ENCODE measurements around the gene RASSF3.
A peak's percentile ranks its signal among the peaks of the same experiment; 100 is the strongest.
"Not testable (repeated sequence)": the region's sequence is repeated elsewhere in the genome, so short reads cannot be mapped to it uniquely, and the experiment has no call there.

The RASSF3 gene

DNA sequence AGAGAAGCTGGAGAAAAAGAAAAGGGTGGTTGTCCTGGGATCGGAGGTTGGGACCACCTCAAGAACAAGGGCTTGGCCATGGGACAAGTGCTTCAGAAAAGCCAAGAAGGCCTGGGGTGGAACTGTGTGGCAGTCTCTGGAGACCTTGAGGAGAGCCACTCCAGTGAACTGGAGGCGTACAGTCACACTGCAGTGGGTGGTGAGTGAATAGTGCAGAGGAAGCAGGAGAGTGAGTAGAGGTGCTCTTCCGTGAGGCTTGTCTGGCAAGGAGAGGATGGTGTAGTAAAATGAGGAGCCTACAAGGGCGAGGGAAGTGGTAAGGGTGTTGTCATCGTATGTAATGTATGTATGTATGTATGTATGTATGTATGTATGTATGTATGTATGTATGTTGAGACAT lies 20.9 kb downstream of the RASSF3 start:
- no peak for FAIRE-seq
- no peak for DNase-seq (ENCODE audit: extremely low spot score, insufficient read length, low read depth)

- no peak for FAIRE-seq
- DNase-seq (ENCODE audit: extremely low spot score, insufficient read length, low read depth) = no peak
Observed at GRCh38 chr12:64633011-64633939, 23.0 kb downstream of the RASSF3 start.

DNA sequence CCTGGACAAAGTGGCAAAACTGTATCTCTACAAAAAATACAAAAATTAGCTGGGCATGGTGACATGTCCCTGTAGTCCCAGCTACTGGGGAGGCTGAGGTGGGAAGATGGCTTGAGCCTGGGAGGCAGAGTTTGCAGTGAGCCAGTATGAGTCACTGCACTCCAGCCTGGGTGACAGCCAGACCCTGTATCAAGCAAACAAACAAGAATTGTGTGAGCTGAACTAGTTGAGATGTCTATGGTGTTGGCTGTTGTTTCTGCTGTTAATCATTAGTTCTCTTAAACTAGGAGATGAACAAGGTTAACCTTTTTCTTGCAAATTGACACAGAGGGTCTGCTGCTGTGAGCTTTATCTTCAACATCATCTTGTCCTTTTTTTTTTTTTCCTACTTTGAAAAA lies 23.6 kb downstream of the RASSF3 start:
- DNase-seq (ENCODE audit: extremely low spot score, insufficient read length, low read depth) = no peak
- FAIRE-seq = no peak

DNA sequence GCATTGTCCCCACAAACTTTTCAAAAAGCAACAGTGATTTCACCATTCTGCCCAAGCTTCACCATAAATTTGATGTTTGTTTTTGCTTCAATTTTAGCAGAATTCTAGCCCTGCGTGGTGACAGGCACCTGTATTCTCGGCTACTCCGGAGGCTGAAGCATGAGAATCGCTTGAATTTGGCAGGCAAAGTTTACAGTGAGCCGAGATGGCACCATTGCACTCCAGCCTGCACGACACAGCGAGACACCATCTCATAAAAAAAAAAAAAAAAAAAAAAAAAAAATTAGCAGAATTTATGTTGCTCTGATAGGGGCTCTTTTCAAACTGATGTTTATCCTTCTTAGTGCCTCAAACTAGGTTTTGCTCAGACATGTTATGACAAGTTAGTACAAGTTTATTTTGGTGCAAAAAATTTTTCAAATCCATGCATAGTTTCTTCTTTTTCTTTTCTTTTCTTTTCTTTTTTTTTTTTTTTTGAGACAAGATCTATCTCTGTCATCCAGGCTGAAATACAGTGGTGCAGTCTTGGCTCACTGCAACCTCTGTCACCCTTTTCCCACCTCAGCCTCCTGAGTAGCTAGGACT lies 24.3 kb downstream of the RASSF3 start:
- no peak for DNase-seq (ENCODE audit: extremely low spot score, insufficient read length, low read depth)
- no peak for FAIRE-seq

GRCh38 chr12:64635356-64635998 lies 25.2 kb downstream of the RASSF3 start:
- FAIRE-seq = no peak
- DNase-seq (ENCODE audit: extremely low spot score, insufficient read length, low read depth) = no peak

GRCh38 chr12:64636856-64637255 lies 26.6 kb downstream of the RASSF3 start:
- DNase-seq (ENCODE audit: extremely low spot score, insufficient read length, low read depth) (no peak), FAIRE-seq (no peak)

GRCh38 chr12:64639466-64639865 lies 29.2 kb downstream of the RASSF3 start:
- DNase-seq (ENCODE audit: extremely low spot score, insufficient read length, low read depth) = no peak
- no peak for FAIRE-seq

DNA sequence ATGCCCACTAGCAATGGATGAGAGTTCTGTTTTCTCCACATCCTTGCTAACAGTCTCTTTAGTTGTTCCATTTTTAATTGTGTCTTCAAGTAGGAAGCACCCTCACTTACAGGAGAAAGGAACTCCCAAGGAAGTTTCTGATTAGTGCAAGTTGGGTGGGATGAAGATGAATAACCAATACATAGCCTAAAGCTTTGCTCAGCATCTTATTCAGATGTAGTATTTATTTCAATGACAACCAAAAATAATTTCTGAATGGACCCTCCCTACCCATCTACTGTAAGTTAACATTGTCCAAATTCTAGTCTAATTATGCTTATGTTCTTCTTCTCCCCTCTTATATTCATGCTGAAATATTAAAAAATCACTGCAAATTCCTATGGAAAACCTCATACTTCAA lies 36.0 kb downstream of the RASSF3 start:
- DNase-seq (ENCODE audit: extremely low spot score, insufficient read length, low read depth) = no peak

DNA sequence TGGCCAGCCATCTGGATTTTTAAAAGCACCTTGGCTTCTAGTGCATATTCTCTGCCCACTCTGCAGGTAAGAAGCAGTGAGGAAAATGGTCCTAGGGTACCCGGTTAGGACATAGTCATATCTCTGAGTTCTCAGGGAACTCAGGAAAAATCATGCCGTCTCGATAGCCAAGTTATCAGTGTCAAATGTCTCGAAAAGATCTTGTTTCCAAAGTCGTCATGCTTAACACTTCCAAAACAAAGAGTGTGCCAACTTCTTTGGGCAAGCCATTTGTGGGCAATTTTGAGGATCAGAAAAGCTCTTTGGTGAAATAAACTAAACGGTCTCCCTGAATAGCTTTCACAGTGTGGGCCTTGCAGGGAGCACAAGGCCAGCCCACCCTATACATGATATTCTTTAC lies 39.2 kb downstream of the RASSF3 start:
- DNase-seq (ENCODE audit: extremely low spot score, insufficient read length, low read depth) = no peak
- FAIRE-seq = no peak

More for the DNA sequence above, 36.0 kb downstream of the RASSF3 start:
- FAIRE-seq = no peak

- FAIRE-seq (no peak), DNase-seq (ENCODE audit: extremely low spot score, insufficient read length, low read depth) (no peak)
Observed at GRCh38 chr12:64650762-64651161, 40.5 kb downstream of the RASSF3 start.

DNA sequence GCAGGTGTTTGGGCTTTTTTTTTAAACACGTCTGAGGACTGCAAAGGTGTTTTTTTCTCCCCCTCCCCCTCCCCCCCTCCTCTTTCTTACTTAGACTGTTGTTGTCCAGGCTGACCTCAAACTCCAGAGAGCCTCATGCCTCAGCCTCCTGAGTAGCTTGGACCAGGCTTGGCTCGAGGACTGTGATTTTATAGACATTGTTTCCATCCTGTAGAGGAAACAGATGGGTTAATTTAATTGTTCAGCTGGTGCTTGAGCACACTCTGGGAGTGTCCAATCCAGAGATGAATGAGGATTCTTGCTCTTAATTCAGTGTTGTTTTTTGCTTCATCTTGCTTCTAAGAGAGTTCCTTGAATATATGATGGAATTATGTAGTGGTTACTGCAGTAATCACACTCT lies 42.1 kb downstream of the RASSF3 start:
- FAIRE-seq = no peak
- DNase-seq (ENCODE audit: extremely low spot score, insufficient read length, low read depth) = no peak

- DNase-seq (ENCODE audit: extremely low spot score, insufficient read length, low read depth) (no peak), FAIRE-seq (no peak)
Observed at GRCh38 chr12:64653123-64653522, 42.8 kb downstream of the RASSF3 start.

- not testable (repeated sequence) for DNase-seq (ENCODE audit: extremely low spot score, insufficient read length, low read depth); FAIRE-seq
Observed at GRCh38 chr12:64653907-64654306, 43.6 kb downstream of the RASSF3 start.

- DNase-seq (ENCODE audit: extremely low spot score, insufficient read length, low read depth) (no peak), FAIRE-seq (no peak)
Observed at GRCh38 chr12:64655141-64655540, 44.8 kb downstream of the RASSF3 start.

- DNase-seq (ENCODE audit: extremely low spot score, insufficient read length, low read depth) (no peak), FAIRE-seq (no peak)
Observed at GRCh38 chr12:64656429-64656828, 46.1 kb downstream of the RASSF3 start.

DNA sequence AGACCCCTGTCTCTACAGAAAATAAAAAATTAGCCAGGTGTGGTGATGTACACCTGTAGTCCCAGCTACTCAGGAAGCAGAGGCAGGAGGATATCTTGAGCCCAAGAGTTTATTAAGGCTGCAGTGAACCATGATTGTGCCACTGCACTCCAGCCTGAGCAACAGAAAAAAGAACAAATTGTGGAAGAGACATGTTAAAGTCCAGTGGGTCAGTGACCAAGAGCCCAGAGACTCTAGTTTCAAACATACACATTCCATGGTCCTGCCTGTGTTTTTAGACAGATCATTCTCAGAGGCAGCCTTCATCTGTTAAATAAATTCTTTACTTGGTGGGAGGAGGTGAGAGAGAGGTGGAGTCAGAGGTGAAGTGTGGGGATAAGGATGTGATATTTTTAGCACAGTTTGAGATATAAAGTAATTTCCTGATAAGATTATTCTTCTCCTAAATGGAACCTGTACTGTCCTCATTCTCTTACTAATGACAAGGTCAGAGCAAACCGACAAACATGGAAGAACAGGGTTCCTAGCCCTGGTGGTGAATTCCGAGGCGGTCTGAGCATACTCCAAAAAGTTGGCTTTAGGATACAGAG lies 48.7 kb downstream of the RASSF3 start:
- FAIRE-seq (no peak), DNase-seq (ENCODE audit: extremely low spot score, insufficient read length, low read depth) (no peak)

GRCh38 chr12:64660237-64661018 lies 50.1 kb downstream of the RASSF3 start:
- peak; percentile 38 for FAIRE-seq
- DNase-seq (ENCODE audit: extremely low spot score, insufficient read length, low read depth) = no peak

DNA sequence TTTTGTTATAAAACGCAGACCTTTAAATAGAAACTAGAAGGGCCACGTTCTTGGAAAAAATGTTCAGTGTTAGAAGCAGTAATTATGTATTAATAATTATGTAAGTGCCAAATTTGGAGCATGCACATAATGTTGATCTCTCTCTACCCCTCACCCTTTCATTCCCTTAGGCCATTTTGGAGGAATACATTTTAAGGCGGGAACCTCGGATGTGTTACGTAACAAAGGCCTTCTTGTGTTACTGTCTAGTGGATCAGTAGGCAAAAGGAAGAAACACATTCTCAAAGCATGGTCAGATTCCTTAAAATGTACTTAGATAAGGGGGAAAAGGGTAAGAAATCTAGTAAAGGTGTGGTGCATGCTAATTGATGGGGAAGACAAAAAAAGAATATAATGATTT lies 52.7 kb downstream of the RASSF3 start:
- no peak for FAIRE-seq
- no peak for DNase-seq (ENCODE audit: extremely low spot score, insufficient read length, low read depth)

GRCh38 chr12:64665514-64665913 lies 55.2 kb downstream of the RASSF3 start:
- peak; percentile 73 for FAIRE-seq
- no peak for DNase-seq (ENCODE audit: extremely low spot score, insufficient read length, low read depth)

All from GM18507 (cell line).